AG10803 (cell line): Measurements from ENCODE around the gene ABLIM3.
A peak's percentile ranks its signal among the peaks of the same experiment; 100 is the strongest.

Source experiments
- DNase-seq: peaks from one replicate; pipeline ENCODE4 v3.0.0; 2010; ENCODE audit warnings: low read depth
- H3K4me3 ChIP-seq: 2 replicates; pipeline ENCODE4 v1.5.1; 2011; ENCODE audit warnings: mild to moderate bottlenecking, low read length, control low read depth
- CTCF ChIP-seq: conservative IDR thresholded peaks from 2 replicates; pipeline ENCODE4 v1.5.1; 2011; ENCODE audit warnings: mild to moderate bottlenecking, low read length, control low read depth, inconsistent platforms

Gene ABLIM3

GRCh38 chr5:149301049-149301743 is 159.9 kb downstream of the ABLIM3 start:
- H3K4me3 ChIP-seq = no peak overlapping the region
- no peak for TF ChIP-seq CTCF
- no peak for DNase-seq

- H3K4me3 ChIP-seq = no peak overlapping the region
- TF ChIP-seq CTCF = no peak
- DNase-seq = peak; percentile 70
These were observed 160.6 kb downstream of the ABLIM3 start for GRCh38 chr5:149301744-149302380.

- TF ChIP-seq CTCF = no peak
- no peak for DNase-seq
- H3K4me3 ChIP-seq = no peak overlapping the region
These were observed 161.3 kb downstream of the ABLIM3 start for GRCh38 chr5:149302641-149303040.

GRCh38 chr5:149303210-149303609 is 161.9 kb downstream of the ABLIM3 start:
- no peak for DNase-seq
- H3K4me3 ChIP-seq = no peak overlapping the region
- no peak for TF ChIP-seq CTCF

GRCh38 chr5:149304195-149305078 is 163.1 kb downstream of the ABLIM3 start:
- no peak for DNase-seq
- no peak overlapping the region for H3K4me3 ChIP-seq
- TF ChIP-seq CTCF = no peak

GRCh38 chr5:149309354-149309753 is 168.1 kb downstream of the ABLIM3 start:
- TF ChIP-seq CTCF = no peak
- no peak for DNase-seq
- H3K4me3 ChIP-seq = no peak overlapping the region
